Measurements from ENCODE around the gene ATP10B.

ATP10B gene

GRCh38 chr5:160774666-160775315 lies 77.2 kb downstream of the ATP10B start:
- Histone ChIP-seq H3K4me3 (ENCODE audit: low read depth in 1 of 2, low read length in 2 of 2) (no peak overlapping the region), H3K4me1 (ENCODE audit: control insufficient read depth in 1 of 2, insufficient read depth in 2 of 2, low read length in 2 of 2) (no peaks in the 10 kb centered on the region), H3K27me3 (ENCODE audit: low read depth, low read length) (no peaks in the 10 kb centered on the region)

DNA sequence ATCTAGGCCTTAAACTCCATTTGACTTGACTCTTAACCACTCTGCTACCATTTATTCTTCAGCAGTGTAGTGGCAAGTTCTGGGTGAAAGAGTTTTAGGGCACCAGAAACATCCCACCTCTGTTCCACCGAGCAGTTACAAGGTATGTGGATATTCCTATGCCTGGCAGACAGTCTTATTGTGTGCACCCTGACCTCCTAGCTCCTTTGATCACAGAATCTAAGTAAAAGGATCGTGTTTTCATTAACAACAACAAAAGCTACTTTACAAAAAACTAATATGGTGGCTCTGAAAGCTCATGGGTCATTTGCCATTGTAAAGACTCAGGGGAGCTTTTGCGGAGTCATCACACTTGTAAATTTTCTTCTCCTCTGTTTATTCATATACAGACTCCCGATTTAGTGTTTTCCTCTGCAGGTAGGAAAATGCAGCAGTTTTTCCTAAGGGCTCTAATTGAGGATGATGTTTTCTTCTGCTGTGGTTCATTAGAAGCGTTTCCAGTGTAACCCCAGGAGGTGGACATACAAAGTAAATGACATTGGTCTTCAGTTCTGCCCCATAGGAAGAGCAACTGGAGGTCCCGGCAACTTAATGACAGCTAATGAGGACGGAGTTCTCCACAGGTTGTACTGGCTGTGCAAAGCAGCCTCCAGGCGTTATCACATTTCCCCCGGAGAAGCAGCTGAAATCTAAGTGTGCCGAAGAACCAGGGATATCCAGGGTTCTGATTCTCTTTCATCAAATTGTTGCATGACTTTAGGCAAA lies 78.2 kb downstream of the ATP10B start:
- no peak overlapping the region for H3K27ac ChIP-seq (ENCODE audit: low read length)
- no peaks in the 10 kb centered on the region for H3K36me3 ChIP-seq (ENCODE audit: control insufficient read depth in 1 of 2, insufficient read depth in 2 of 2, low read length in 2 of 2)
- no peaks in the 10 kb centered on the region for H3K27me3 ChIP-seq (ENCODE audit: low read depth, low read length)
- no peaks in the 10 kb centered on the region for H3K4me1 ChIP-seq (ENCODE audit: control insufficient read depth in 1 of 2, insufficient read depth in 2 of 2, low read length in 2 of 2)
- H3K9me3 ChIP-seq (ENCODE audit: control insufficient read depth in 1 of 2, low read length in 2 of 2) = no peaks in the 10 kb centered on the region
- no peak overlapping the region for H3K4me3 ChIP-seq (ENCODE audit: low read depth in 1 of 2, low read length in 2 of 2)

More at GRCh38 chr5:160774666-160775315, 77.2 kb downstream of the ATP10B start:
- Histone ChIP-seq H3K27ac (ENCODE audit: low read length) (no peak overlapping the region), H3K9me3 (ENCODE audit: control insufficient read depth in 1 of 2, low read length in 2 of 2) (no peaks in the 10 kb centered on the region), H3K36me3 (ENCODE audit: control insufficient read depth in 1 of 2, insufficient read depth in 2 of 2, low read length in 2 of 2) (no peaks in the 10 kb centered on the region)

DNA sequence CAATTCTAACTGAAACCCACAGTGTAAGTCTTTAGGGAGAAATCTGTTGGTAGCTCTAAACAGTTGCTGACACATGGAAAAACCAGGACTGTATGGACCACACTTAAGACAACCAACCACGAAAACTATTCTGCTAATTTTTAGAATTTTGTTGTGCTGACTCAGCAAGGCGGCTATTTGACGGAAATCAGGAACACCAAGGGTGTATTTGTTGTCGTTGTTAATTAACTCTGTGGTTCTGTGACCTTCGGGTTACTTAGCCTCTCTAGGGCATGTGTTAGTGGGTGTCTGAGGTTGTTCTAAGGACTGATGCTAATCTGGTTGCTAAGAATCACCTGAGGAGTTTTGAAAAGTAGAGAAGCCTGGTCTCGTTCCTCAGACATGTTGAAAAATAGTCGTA lies 79.2 kb downstream of the ATP10B start:
- Histone ChIP-seq H3K4me1 (ENCODE audit: control insufficient read depth in 1 of 2, insufficient read depth in 2 of 2, low read length in 2 of 2) (no peaks in the 10 kb centered on the region), H3K27ac (ENCODE audit: low read length) (no peak overlapping the region), H3K4me3 (ENCODE audit: low read depth in 1 of 2, low read length in 2 of 2) (no peak overlapping the region), H3K9me3 (ENCODE audit: control insufficient read depth in 1 of 2, low read length in 2 of 2) (no peaks in the 10 kb centered on the region), H3K36me3 (ENCODE audit: control insufficient read depth in 1 of 2, insufficient read depth in 2 of 2, low read length in 2 of 2) (no peaks in the 10 kb centered on the region), H3K27me3 (ENCODE audit: low read depth, low read length) (no peaks in the 10 kb centered on the region)

- Histone ChIP-seq H3K36me3 (ENCODE audit: control insufficient read depth in 1 of 2, insufficient read depth in 2 of 2, low read length in 2 of 2) (no peaks in the 10 kb centered on the region), H3K4me1 (ENCODE audit: control insufficient read depth in 1 of 2, insufficient read depth in 2 of 2, low read length in 2 of 2) (no peaks in the 10 kb centered on the region), H3K4me3 (ENCODE audit: low read depth in 1 of 2, low read length in 2 of 2) (no peak overlapping the region), H3K9me3 (ENCODE audit: control insufficient read depth in 1 of 2, low read length in 2 of 2) (no peaks in the 10 kb centered on the region), H3K27ac (ENCODE audit: low read length) (no peak overlapping the region), H3K27me3 (ENCODE audit: low read depth, low read length) (no peaks in the 10 kb centered on the region)
These were observed 81.3 kb downstream of the ATP10B start for GRCh38 chr5:160770718-160771117.

GRCh38 chr5:160769301-160769700 lies 82.7 kb downstream of the ATP10B start:
- no peaks in the 10 kb centered on the region for H3K4me1 ChIP-seq (ENCODE audit: control insufficient read depth in 1 of 2, insufficient read depth in 2 of 2, low read length in 2 of 2)
- H3K4me3 ChIP-seq (ENCODE audit: low read depth in 1 of 2, low read length in 2 of 2) = no peak overlapping the region
- no peaks in the 10 kb centered on the region for H3K27me3 ChIP-seq (ENCODE audit: low read depth, low read length)
- no peak overlapping the region for H3K27ac ChIP-seq (ENCODE audit: low read length)
- H3K9me3 ChIP-seq (ENCODE audit: control insufficient read depth in 1 of 2, low read length in 2 of 2) = no peaks in the 10 kb centered on the region
- no peaks in the 10 kb centered on the region for H3K36me3 ChIP-seq (ENCODE audit: control insufficient read depth in 1 of 2, insufficient read depth in 2 of 2, low read length in 2 of 2)

- H3K36me3 ChIP-seq (ENCODE audit: control insufficient read depth in 1 of 2, insufficient read depth in 2 of 2, low read length in 2 of 2) = no peaks in the 10 kb centered on the region
- no peaks in the 10 kb centered on the region for H3K4me1 ChIP-seq (ENCODE audit: control insufficient read depth in 1 of 2, insufficient read depth in 2 of 2, low read length in 2 of 2)
- H3K4me3 ChIP-seq (ENCODE audit: low read depth in 1 of 2, low read length in 2 of 2) = no peak overlapping the region
- no peak overlapping the region for H3K27ac ChIP-seq (ENCODE audit: low read length)
- no peaks in the 10 kb centered on the region for H3K27me3 ChIP-seq (ENCODE audit: low read depth, low read length)
- H3K9me3 ChIP-seq (ENCODE audit: control insufficient read depth in 1 of 2, low read length in 2 of 2) = peaks cover 0 to 1% of the 10 kb centered on the region in 2 donors
These were observed 84.9 kb downstream of the ATP10B start for GRCh38 chr5:160767062-160767461.

DNA sequence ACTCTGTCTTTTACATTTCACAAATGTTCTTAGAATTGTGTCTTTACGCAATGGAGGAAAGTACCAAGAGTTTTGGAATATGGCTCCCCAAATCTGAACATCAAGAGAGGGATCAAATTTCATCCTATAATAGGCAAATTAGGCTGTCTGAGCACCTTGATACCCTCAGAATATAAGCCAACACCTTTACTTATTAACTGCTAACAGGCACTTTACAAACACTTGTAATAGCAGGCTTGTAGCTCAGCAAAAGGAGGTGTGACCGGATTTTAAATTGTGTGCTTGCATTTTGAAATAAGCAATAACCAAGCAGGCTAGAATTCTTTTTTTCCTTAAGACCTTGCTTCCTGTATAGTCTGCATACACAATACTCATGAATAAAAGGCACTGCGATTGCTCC lies 92.0 kb downstream of the ATP10B start:
- Histone ChIP-seq H3K4me3 (ENCODE audit: low read depth in 1 of 2, low read length in 2 of 2) (no peak overlapping the region), H3K27me3 (ENCODE audit: low read depth, low read length) (no peaks in the 10 kb centered on the region), H3K4me1 (ENCODE audit: control insufficient read depth in 1 of 2, insufficient read depth in 2 of 2, low read length in 2 of 2) (no peaks in the 10 kb centered on the region), H3K27ac (ENCODE audit: low read length) (no peak overlapping the region), H3K9me3 (ENCODE audit: control insufficient read depth in 1 of 2, low read length in 2 of 2) (peaks cover 0 to 5% of the 10 kb centered on the region in 2 donors), H3K36me3 (ENCODE audit: control insufficient read depth in 1 of 2, insufficient read depth in 2 of 2, low read length in 2 of 2) (no peaks in the 10 kb centered on the region)

DNA sequence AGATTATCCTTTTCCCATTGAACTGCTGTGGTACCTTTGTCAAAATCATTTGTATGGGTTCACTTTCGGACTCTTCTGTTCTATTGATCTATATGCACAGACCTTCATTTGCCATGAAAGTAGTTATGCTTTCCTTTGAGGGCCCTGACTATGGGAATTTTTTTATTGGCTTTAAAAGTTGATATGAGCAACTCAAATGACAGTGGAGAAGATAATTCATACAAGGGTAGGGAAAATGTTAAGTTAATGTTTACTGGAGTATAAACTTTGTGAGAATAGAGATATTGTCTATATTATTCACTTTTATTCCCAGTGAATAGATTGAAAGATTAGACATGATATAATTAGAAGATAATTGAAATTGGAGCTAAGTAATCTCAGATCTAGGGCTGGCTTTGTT lies 94.8 kb downstream of the ATP10B start:
- H3K27me3 ChIP-seq (ENCODE audit: low read depth, low read length) = no peaks in the 10 kb centered on the region
- H3K36me3 ChIP-seq (ENCODE audit: control insufficient read depth in 1 of 2, insufficient read depth in 2 of 2, low read length in 2 of 2) = no peaks in the 10 kb centered on the region
- no peak overlapping the region for H3K4me3 ChIP-seq (ENCODE audit: low read depth in 1 of 2, low read length in 2 of 2)
- H3K27ac ChIP-seq (ENCODE audit: low read length) = no peak overlapping the region
- no peaks in the 10 kb centered on the region for H3K4me1 ChIP-seq (ENCODE audit: control insufficient read depth in 1 of 2, insufficient read depth in 2 of 2, low read length in 2 of 2)
- H3K9me3 ChIP-seq (ENCODE audit: control insufficient read depth in 1 of 2, low read length in 2 of 2) = peaks cover 0 to 5% of the 10 kb centered on the region in 2 donors

GRCh38 chr5:160750938-160751657 lies 100.9 kb downstream of the ATP10B start:
- no peak overlapping the region for H3K27ac ChIP-seq (ENCODE audit: low read length)
- no peaks in the 10 kb centered on the region for H3K27me3 ChIP-seq (ENCODE audit: low read depth, low read length)
- H3K4me1 ChIP-seq (ENCODE audit: control insufficient read depth in 1 of 2, insufficient read depth in 2 of 2, low read length in 2 of 2) = no peaks in the 10 kb centered on the region
- no peak overlapping the region for H3K4me3 ChIP-seq (ENCODE audit: low read depth in 1 of 2, low read length in 2 of 2)
- H3K36me3 ChIP-seq (ENCODE audit: control insufficient read depth in 1 of 2, insufficient read depth in 2 of 2, low read length in 2 of 2) = no peaks in the 10 kb centered on the region
- H3K9me3 ChIP-seq (ENCODE audit: control insufficient read depth in 1 of 2, low read length in 2 of 2) = no peaks in the 10 kb centered on the region

GRCh38 chr5:160749682-160750081 lies 102.3 kb downstream of the ATP10B start:
- Histone ChIP-seq H3K4me3 (ENCODE audit: low read depth in 1 of 2, low read length in 2 of 2) (no peak overlapping the region), H3K36me3 (ENCODE audit: control insufficient read depth in 1 of 2, insufficient read depth in 2 of 2, low read length in 2 of 2) (no peaks in the 10 kb centered on the region), H3K9me3 (ENCODE audit: control insufficient read depth in 1 of 2, low read length in 2 of 2) (no peaks in the 10 kb centered on the region), H3K27me3 (ENCODE audit: low read depth, low read length) (no peaks in the 10 kb centered on the region), H3K27ac (ENCODE audit: low read length) (no peak overlapping the region), H3K4me1 (ENCODE audit: control insufficient read depth in 1 of 2, insufficient read depth in 2 of 2, low read length in 2 of 2) (no peaks in the 10 kb centered on the region)

GRCh38 chr5:160749026-160749425 lies 103.0 kb downstream of the ATP10B start:
- no peaks in the 10 kb centered on the region for H3K36me3 ChIP-seq (ENCODE audit: control insufficient read depth in 1 of 2, insufficient read depth in 2 of 2, low read length in 2 of 2)
- no peaks in the 10 kb centered on the region for H3K4me1 ChIP-seq (ENCODE audit: control insufficient read depth in 1 of 2, insufficient read depth in 2 of 2, low read length in 2 of 2)
- H3K27me3 ChIP-seq (ENCODE audit: low read depth, low read length) = no peaks in the 10 kb centered on the region
- no peak overlapping the region for H3K27ac ChIP-seq (ENCODE audit: low read length)
- H3K4me3 ChIP-seq (ENCODE audit: low read depth in 1 of 2, low read length in 2 of 2) = no peak overlapping the region
- no peaks in the 10 kb centered on the region for H3K9me3 ChIP-seq (ENCODE audit: control insufficient read depth in 1 of 2, low read length in 2 of 2)

All from muscle layer of duodenum (tissue), 2 donors.